Measurements from ENCODE around the gene MPHOSPH9. TPM values are rescaled to one million over a fixed set of nuclear protein-coding genes. Genes with fewer than 3 reads are reported as not detected.

MPHOSPH9 gene
- total and polyA plus RNA-seq, 2 donors (not counting 1 experiment from before 2014, with no cell fraction given) = 11.8 to 45.1 TPM

DNA sequence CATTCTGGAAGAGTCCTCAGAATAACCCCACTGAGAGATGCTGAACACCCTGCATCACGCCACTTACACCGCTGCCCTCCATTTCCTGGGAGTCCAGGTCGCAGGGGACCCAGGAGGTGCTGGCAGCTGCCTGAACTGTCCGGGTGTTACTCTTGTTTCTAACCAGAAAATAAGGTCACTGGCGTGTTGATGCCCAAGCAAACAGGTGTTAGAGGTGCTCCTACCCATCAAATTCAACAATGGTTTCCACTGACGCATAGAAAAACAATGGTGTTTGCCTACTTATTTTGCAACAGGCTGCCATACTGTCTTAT is 105.8 kb downstream of the MPHOSPH9 start:
- CTCF ChIA-PET = interaction anchor here (1.2 kb wide), 1 partner anchor 8 kb away, joined by 4 read pairs; no protein-coding TSS in a partner anchor
- intact Hi-C loops (cut with micrococcal nuclease) = no loop called here
- Histone ChIP-seq H3K36me3 (replicated peaks in 1 of 2; ENCODE audit: control extremely low read depth in 1 of 2, control insufficient read depth in 1 of 2, extremely low read depth in 1 of 2, insufficient read depth in 2 of 2, low read length in 1 of 2) (no peaks in the 10 kb centered on the region), H3K4me1 (ENCODE audit: control insufficient read depth in 2 of 2, insufficient read depth in 2 of 2, low read length in 2 of 2) (peaks cover 26 to 53% of the 10 kb centered on the region in 2 donors), H3K27me3 (replicated peaks in 1 of 4; ENCODE audit: control extremely low read depth in 1 of 4, control insufficient read depth in 3 of 4, insufficient read depth in 4 of 4, low read length in 3 of 4) (no peaks in the 10 kb centered on the region), H3K9ac (ENCODE audit: low read length) (no peak overlapping the region), H4K20me1 (ENCODE audit: control insufficient read depth, insufficient read depth, low read length, poor library complexity, severe bottlenecking) (no peaks in the 10 kb centered on the region), H3K4me3 (ENCODE audit: control extremely low read depth in 1 of 5, extremely low read depth in 1 of 5, insufficient read depth in 1 of 5, low read depth in 2 of 5, low read length in 4 of 5) (no peak overlapping the region), H2AFZ (ENCODE audit: insufficient read depth, low read depth, low read length, poor library complexity, severe bottlenecking) (no peak overlapping the region), H3K27ac (ENCODE audit: low read length in 2 of 2) (no peak overlapping the region), H3K9me3 (ENCODE audit: control extremely low read depth in 1 of 3, control insufficient read depth in 2 of 3, insufficient read depth in 1 of 3, low read length in 2 of 3) (peaks cover 0 to 8% (median 0%) of the 10 kb centered on the region in 3 donors), H3K79me2 (ENCODE audit: control insufficient read depth, insufficient read depth, low read length) (peaks cover 48% of the 10 kb centered on the region), H3K4me2 (replicated peaks; ENCODE audit: low read depth, low read length, poor library complexity, severe bottlenecking) (no peak overlapping the region)
- no peaks in the 10 kb centered on the region for H3K27me3 Mint-ChIP-seq
- no peak overlapping the region for H3K4me3 Mint-ChIP-seq
- H3K4me1 Mint-ChIP-seq = peaks cover 42% of the 10 kb centered on the region
- POLR2A ChIA-PET = interaction anchor here (0.6 kb wide), 1 partner anchor 27 kb away, joined by 8 read pairs; no protein-coding TSS in a partner anchor
- 40% methylated on average over 4 of the region's 6 CpGs for WGBS (ENCODE audit: insufficient coverage)
- DNase-seq = no peak
- no peaks in the 10 kb centered on the region for H3K9me3 Mint-ChIP-seq (ENCODE audit: insufficient read depth)
- ATAC-seq (ENCODE audit: low read depth) = no peak
- TF ChIP-seq EZH2 (IDR thresholded peaks at IDR 0.05; ENCODE audit: borderline replicate concordance, insufficient read depth, low read depth, low read length, poor library complexity, severe bottlenecking) = no peak
- TF ChIP-seq, protein P1, sequence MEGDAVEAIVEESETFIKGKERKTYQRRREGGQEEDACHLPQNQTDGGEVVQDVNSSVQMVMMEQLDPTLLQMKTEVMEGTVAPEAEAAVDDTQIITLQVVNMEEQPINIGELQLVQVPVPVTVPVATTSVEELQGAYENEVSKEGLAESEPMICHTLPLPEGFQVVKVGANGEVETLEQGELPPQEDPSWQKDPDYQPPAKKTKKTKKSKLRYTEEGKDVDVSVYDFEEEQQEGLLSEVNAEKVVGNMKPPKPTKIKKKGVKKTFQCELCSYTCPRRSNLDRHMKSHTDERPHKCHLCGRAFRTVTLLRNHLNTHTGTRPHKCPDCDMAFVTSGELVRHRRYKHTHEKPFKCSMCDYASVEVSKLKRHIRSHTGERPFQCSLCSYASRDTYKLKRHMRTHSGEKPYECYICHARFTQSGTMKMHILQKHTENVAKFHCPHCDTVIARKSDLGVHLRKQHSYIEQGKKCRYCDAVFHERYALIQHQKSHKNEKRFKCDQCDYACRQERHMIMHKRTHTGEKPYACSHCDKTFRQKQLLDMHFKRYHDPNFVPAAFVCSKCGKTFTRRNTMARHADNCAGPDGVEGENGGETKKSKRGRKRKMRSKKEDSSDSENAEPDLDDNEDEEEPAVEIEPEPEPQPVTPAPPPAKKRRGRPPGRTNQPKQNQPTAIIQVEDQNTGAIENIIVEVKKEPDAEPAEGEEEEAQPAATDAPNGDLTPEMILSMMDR (IDR thresholded peaks at IDR 0.05) = no peak
- H3K27ac Mint-ChIP-seq = peak overlapping the region; percentile 65

DNA sequence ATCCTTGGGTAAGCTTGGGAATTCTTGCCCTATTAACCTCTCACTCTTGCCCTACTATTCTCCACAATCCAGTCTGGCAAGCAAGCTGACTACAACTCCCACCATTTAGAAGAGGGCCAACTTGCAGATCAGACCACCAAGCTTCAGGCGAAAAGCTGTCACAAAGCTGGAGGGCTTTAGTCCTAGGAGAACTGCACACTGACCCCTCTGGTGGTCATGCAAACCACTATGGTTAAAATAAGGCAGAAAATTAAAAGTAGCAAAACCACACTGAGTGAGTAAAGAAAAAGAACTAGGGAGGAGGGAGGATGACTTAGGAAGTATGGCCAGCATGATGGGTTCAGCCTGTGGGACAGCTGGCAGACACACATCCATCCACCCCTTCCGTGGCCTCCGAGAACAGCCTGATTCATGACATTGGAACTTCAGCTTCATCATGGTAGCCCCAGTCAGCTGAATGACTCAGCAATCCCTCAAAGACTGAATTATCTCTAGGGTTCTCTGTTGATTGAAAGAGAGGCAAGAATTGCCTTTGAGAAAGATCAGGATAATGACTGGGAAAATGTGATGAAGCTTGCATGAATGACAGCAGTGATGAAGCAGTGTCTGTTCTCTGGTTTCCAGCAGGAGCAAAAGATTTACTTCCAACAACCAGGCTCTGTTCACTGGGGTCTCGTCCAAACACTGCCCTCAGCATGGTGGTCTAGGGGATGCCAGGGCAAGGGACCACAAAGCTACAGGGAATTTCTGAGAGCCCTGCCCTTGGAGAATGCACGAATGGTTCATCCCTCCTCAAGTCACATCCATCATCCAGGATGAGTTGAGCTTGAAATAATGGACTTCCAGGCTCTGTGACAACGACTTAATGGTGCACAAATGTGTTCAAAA is 106.4 kb downstream of the MPHOSPH9 start:
- Histone ChIP-seq H3K4me1 (ENCODE audit: control insufficient read depth in 2 of 2, insufficient read depth in 2 of 2, low read length in 2 of 2) (peaks cover 23 to 53% of the 10 kb centered on the region in 2 donors), H3K36me3 (replicated peaks in 1 of 2; ENCODE audit: control extremely low read depth in 1 of 2, control insufficient read depth in 1 of 2, extremely low read depth in 1 of 2, insufficient read depth in 2 of 2, low read length in 1 of 2) (no peaks in the 10 kb centered on the region), H3K9me3 (ENCODE audit: control extremely low read depth in 1 of 3, control insufficient read depth in 2 of 3, insufficient read depth in 1 of 3, low read length in 2 of 3) (peaks cover 0 to 8% (median 0%) of the 10 kb centered on the region in 3 donors), H3K27me3 (replicated peaks in 1 of 4; ENCODE audit: control extremely low read depth in 1 of 4, control insufficient read depth in 3 of 4, insufficient read depth in 4 of 4, low read length in 3 of 4) (no peaks in the 10 kb centered on the region), H2AFZ (ENCODE audit: insufficient read depth, low read depth, low read length, poor library complexity, severe bottlenecking) (no peak overlapping the region), H3K9ac (ENCODE audit: low read length) (no peak overlapping the region), H3K79me2 (ENCODE audit: control insufficient read depth, insufficient read depth, low read length) (peaks cover 50% of the 10 kb centered on the region), H3K4me2 (replicated peaks; ENCODE audit: low read depth, low read length, poor library complexity, severe bottlenecking) (no peak overlapping the region), H3K27ac (ENCODE audit: low read length in 2 of 2) (no peak overlapping the region), H4K20me1 (ENCODE audit: control insufficient read depth, insufficient read depth, low read length, poor library complexity, severe bottlenecking) (no peaks in the 10 kb centered on the region), H3K4me3 (ENCODE audit: control extremely low read depth in 1 of 5, extremely low read depth in 1 of 5, insufficient read depth in 1 of 5, low read depth in 2 of 5, low read length in 4 of 5) (no peak overlapping the region)
- DNase-seq (no peak), ATAC-seq (ENCODE audit: low read depth) (no peak)
- POLR2A ChIA-PET = no interaction called here
- H3K27ac Mint-ChIP-seq = peak overlapping the region; percentile 41
- H3K27me3 Mint-ChIP-seq = no peaks in the 10 kb centered on the region
- peak overlapping the region; percentile 5 for H3K4me3 Mint-ChIP-seq
- no peaks in the 10 kb centered on the region for H3K9me3 Mint-ChIP-seq (ENCODE audit: insufficient read depth)
- CTCF ChIA-PET = interaction anchor here (1.2 kb wide), 1 partner anchor 9 kb away, joined by 4 read pairs; no protein-coding TSS in a partner anchor
- peaks cover 42% of the 10 kb centered on the region for H3K4me1 Mint-ChIP-seq
- intact Hi-C loops (cut with micrococcal nuclease) = no loop called here
- WGBS (ENCODE audit: insufficient coverage) = 78% methylated on average over 2 of the region's 6 CpGs
- TF ChIP-seq, protein P1 (IDR thresholded peaks at IDR 0.05) = no peak
- no peak for TF ChIP-seq EZH2 (IDR thresholded peaks at IDR 0.05; ENCODE audit: borderline replicate concordance, insufficient read depth, low read depth, low read length, poor library complexity, severe bottlenecking)
